GM19328 (cell line): Measurements from ENCODE around the gene GET4.
A peak's percentile ranks its signal among the peaks of the same experiment; 100 is the strongest.

Source experiments
- ATAC-seq: cut with Tn5 transposase; IDR thresholded peaks from one replicate; pipeline ENCODE4 v1.9.1; 2021; ENCODE audit warnings: mild to moderate bottlenecking, moderate library complexity; ENCODE audit not compliant: unreplicated experiment

GET4 gene

DNA sequence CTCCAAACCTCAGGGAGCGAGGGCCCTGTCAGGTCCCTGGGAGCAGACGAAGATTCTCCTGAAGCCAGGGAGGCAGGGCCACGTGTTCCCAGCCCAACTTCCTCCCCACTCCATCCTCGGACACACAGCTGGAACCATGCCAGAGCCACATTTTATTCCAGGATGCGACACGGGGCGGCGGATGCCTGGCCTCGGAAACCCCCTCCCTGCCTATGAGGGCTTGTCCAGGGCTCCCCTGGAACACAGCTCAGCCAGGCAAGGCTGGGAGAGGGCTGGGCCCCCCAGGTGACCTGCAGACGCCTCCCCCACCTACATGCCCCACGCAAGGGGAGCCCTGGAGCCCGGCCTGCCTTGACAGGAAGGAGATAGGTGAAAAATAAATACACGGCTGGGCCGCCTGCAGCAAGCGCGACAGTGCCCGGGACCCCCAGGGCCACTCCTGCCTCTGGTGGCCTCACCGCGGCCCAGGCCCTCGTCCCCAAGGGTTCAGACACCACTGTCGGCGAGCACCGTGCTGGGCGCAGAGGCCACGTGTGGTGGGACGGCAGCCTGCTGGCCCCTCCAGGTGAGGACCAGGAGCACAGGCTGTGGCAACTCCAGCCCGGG, 21.5 kb downstream of the GET4 start:
- ATAC-seq, result no peak

DNA sequence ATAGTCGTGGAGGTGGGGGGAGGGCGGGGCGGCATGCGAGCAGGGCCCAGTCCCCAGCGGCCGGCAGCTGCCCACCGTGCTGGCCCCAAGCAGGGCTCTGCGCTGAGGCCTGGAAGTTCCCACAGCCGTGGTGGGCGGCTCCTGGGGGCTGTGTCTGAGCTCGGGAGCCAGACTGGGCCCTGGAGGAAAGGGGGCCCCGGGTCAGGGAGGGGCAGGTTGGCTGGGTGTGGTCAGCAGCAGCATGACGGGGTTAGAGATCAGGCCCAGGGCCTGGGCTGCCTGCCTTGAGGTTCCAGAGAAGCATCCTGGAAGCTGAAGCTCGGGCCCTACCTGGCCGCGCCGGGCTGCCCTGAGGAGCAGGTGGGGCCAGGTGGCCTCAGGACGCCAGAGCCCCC, 22.1 kb downstream of the GET4 start:
- ATAC-seq, result no peak

DNA sequence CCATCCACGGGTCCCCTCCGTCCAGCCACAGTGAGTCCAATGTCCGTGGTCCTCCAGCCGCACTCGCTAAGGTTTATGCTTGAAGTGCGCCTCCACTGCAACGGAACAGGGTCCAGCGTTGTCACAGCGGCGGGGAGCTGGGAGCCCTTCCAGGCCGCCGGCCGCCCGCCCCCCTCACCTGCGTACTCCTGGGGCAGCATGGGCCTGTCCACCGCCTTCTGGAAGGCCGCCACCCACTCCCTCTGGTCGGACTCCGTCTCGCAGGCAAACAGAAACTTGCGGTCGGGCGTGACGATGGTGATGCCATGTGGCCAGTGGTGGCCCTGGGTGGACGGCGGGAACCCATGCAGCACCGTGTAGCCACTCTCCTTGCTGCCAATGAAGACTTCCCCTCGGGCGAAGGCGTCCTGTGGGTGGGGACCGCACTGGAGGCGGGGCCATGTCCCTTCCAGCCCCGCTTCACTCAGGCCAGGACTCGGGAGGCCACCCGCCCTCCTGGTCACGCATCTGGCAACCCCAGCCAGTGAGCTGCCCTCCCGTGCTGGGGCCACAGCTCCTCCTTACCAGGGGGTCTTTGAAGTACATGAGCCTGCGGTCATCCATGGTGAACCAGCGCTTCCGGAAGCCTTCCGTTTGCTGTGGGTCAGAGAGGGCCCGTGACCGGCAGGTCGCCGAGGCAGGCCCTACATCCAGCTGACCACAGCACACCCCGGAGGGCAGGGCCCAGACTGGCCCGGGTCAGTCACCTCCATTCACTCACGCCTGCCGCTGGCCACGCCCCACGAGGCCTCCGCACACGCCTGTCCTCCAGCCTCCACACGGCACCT, 22.7 kb downstream of the GET4 start:
- no peak for ATAC-seq

DNA sequence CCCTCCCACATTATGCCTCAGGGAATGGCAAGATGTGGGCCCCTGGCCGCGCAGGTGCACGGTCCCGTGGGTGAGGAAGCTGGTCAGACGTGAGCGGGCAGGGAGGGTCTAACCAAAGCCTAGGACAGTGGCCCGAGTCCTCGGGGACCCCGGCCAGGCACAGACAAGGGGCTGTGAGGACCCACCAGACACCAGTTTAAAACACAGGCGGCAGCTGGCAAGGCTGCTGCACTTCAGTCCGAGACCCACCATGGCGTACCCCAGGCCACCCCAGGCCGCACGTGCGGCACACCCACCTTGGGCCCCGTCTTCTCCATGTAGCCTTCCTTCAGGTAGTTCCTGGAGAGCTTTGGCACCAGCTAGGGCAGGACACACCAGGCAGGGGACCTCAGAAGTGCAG, 23.5 kb downstream of the GET4 start:
- ATAC-seq, result no peak

DNA sequence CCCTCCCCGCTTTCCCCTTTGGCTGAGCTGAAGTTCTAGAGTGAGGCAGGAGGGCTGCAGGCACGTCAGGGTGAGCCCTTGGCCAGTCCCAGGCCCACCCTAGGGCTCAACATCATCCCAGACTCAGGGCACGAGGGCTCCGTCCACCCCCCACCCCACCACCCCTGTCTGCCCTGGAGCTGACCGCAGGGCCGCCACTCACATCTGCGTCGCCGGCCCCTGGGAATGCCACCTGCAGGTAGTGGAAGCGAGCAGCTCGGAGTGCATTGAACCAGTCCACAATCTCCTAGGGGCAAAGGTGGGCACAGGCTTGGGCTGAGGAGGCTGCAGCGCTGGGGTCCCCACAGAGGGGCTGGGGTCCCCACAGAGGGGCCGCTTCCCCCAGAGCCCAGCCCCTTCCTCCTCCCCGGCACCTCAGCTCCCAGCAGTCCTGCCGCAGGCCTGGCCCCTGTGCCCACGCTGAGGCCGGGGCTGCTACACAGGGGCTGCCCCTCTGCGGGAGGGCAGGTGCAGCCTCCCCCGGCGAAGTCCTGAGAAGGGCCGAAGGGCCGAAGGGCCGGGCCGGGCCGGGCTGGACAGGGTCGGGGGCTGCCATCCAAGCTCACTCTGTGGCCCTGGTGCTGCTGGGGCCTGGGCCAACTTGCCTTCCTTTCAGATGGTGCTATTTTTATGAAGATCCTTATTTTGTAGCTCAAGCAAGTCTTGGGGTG, 24.1 kb downstream of the GET4 start:
- ATAC-seq, result no peak

DNA sequence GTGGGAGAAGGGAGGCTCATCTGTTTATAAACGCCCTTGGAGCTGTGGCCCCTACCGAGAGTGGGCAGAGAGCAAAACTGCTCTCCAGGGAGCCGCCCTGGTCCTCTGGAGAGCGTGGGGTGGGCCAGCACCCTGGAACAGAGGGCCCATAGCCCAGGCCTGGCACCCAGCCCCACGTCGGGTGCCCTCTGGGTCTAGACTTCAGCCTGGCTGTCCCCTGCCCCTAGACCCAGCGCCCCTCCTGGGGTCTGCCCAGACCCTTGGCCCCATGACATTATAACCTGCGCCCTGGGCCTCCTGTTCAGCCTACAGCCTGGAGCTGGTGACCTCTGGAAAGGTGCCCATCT, 24.7 kb downstream of the GET4 start:
- no peak for ATAC-seq

DNA sequence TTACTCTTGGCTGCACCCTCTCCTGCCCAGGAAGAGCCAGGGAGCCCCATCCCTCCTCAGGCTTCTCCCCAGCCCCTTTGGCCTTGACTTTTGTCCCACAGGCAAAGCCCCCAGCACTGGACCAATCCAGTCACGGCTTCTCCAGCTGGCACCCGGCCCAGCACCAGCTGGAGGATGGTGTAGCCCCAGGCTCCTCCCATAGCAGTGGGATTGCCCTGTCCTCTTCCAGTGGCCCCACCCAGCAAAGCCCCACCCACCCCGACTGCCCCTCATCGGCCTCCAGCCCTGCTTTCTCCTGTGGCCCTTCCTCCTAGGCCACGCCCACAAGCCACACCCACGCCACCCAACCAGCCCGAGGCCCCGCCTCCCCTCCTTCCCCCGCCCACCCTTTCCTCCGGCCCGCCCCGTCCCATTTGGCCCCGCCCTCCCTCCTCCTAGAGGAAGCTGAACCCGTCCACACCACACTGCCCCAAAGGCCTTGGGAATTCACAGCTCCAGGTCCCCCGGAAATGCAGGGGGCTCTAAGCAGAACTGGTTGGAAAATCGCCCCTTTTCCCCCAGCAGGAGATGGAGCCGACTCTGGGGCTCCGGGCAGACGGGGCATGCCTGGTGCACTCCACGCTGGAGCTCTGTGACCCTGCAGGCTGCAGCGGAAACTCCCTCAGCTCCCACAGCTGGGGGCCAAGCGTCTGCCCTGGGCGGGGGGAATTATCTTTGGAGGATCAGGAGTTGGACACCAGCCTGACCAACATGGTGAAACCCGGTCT, 25.2 kb downstream of the GET4 start:
- no peak for ATAC-seq

DNA sequence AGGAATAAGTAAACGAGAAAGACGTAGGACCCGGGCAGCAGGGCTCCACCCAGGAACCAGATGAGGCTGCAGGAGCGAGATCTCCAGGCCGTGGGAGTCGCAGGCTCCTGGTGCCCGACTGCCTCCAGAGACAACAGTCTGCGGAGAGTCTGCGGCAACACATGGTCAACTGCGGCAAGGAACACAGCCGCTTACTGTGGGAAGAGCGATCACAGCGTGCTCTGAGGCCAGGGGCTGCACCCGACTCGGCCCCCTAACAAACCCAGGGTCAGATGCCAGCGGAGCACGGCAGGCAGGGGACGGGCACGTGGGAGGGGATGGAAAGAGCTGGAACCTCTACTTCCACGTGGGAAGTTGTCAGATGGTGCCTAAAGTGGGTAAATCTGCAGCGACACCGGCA, 26.6 kb downstream of the GET4 start:
- no peak for ATAC-seq

DNA sequence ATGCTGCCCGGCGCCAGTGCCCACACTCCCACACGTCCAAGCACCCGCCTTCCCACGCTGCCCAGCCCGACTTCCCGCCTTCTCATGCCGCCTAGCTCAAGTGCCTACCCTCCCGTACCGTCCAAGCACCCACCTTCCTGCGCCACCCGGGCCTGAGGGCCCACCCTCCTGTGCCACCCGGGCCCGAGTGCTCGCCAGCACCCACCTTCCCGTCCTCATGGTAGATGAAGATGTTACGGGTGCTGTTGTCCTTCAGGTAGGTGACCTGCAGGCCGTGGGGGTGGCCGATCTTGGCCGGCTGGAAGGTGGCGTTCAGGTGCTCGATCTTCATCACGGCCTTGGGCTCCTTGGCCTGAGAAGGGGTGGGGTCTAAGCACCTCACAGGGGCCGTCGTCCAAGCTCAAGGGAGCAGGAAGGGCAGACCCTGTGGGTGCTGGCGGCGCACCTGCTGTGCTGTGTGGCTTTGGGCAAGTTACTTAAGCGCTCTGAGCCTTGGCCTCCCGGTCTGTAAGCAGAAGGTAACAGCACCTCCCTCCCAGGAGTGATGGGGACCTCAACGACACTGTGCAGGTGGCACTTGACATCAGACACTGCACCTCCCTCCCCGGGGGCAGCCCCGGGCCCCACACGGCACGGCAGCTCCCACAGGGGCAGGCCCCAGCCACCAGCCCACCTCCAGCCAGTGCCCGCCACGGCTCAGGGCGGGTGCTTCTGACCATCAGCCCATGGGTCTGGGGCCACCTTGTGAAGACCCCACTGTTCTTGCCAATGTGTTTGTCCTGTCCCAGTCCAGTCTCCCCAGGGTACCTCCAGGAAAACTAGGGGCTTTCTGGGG, 27.8 kb downstream of the GET4 start:
- ATAC-seq, result no peak

DNA sequence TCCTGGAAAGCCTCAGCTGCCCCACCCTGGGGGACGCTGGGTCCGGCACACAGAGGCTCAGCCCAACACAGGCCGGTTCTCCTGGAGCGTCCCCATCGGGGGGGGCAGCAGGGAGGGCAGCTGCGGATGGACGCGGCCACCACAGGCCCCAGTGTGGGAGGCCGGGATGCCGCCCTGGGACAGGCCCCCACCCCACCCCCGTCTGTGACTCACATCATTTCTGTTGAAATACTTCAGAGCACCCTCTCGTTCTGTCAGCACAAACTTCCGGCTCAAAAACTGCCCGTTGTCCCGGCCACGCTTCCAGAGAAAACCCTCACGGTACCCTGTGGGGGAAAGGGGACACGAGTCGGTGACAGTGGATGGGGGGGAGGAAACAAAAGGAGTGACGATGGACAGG, 28.5 kb downstream of the GET4 start:
- ATAC-seq, result no peak

DNA sequence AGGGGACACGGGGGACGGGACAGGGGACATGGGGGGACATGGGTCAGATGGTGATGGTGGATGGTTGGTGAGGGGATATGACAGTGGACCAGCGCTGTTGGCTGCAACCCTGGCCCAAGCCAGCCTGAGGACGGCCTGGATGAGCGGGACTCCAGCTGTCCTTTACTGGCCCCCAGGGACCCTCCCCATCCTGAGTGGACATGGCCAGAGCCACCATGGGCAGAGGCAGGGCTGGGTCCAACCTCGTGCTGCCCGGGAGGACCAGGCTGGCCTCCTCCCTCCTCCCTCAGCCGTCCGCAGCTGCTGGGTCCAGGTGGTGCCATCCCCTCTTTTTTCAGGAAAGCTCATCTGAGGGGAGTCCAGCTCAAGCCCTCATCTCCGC, 30.4 kb downstream of the GET4 start:
- ATAC-seq, result no peak

DNA sequence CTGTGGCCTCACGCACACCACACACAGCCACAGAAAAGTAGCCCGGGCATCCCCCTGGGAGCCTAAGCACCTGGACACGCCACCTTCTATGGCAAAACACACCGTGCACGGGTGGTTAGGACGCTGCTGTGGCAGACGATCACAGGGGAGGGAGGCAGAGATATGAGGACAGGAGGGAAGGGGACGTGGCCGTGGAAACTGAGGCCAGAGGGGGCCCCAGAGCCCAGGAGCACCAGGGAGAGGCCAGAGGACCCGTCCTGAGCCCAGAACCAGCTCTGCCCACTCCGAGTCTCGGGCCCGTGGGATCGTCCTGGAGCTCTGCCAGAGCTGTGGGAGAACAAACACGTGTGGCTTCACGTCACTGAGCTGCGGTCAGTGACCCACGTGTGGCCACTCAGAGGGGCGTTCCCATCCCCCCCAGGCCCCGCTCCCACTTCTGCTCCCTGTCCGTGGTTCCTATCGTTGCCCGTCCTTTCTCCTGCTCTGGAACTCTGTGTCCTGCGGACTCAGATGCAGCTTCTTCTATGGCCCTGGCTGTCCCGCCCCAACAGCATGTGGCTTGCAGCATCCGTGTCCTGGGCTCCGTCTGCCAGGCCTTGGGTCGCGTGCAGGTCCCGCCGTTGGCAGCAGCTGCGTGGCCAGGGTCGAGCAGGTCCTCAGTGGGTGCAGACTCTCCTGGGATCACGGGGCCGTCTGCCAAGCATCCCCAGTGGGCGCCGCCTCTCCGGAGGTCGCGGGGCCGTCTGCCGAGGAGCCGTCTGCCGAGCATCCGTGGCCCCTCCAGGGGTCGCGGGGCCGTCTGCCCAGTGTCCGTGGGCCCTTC, 31.0 kb downstream of the GET4 start:
- no peak for ATAC-seq

DNA sequence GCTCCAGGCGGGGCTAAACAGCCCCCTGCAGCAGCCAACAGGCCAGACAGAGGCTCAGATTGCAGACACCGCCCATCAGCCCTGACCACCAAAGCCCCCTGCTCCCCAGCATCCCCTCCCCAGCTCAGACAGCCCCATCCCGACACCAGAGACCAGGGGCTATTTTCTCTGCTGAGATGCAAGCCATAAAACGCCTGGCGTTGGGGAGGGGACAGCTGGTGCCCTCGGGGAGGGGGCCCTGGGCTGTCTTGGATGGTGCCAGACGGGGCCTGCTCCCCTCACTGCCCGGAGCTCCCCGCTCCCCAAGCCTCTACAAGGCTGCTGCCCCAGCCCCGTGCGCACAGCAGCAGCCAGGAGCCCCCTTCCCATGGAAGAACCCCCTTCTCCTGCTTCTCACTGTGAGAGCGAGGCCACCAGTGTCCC, 31.8 kb downstream of the GET4 start:
- ATAC-seq, result no peak

DNA sequence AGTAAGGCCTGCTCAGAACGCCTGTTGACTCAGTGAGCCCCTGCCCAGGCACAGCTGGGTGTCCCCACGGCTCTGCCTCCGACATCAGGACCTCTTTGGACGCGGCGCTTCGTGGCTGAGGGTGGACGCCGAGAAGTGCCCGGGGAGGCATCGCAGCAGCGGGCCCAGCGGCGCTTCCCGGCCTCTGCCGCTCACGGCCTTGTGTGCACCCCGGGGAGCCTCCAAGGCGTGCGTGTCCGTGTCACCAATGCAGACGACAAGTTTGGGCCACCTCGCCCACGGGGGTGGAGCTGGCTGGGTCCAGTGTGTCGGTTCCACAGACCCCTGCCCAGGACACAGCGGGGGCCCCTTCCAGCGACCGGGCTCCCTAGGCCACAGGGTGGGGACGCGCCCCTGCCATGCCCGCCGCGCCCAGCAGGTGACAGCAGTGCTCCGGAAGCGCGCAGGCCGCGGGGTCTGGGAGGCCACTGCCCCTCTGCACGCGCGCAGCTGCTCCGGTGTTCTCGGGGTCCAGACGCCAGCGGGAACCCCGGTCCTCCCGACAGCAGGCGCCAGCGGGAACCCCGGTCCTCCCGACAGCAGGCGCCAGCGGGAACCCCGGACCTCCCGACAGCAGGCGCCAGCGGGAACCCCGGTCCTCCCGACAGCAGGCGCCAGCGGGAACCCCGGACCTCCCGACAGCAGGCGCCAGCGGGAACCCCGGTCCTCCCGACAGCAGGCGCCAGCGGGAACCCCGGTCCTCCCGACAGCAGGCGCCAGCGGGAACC, 32.4 kb downstream of the GET4 start:
- peak; percentile 72 for ATAC-seq

DNA sequence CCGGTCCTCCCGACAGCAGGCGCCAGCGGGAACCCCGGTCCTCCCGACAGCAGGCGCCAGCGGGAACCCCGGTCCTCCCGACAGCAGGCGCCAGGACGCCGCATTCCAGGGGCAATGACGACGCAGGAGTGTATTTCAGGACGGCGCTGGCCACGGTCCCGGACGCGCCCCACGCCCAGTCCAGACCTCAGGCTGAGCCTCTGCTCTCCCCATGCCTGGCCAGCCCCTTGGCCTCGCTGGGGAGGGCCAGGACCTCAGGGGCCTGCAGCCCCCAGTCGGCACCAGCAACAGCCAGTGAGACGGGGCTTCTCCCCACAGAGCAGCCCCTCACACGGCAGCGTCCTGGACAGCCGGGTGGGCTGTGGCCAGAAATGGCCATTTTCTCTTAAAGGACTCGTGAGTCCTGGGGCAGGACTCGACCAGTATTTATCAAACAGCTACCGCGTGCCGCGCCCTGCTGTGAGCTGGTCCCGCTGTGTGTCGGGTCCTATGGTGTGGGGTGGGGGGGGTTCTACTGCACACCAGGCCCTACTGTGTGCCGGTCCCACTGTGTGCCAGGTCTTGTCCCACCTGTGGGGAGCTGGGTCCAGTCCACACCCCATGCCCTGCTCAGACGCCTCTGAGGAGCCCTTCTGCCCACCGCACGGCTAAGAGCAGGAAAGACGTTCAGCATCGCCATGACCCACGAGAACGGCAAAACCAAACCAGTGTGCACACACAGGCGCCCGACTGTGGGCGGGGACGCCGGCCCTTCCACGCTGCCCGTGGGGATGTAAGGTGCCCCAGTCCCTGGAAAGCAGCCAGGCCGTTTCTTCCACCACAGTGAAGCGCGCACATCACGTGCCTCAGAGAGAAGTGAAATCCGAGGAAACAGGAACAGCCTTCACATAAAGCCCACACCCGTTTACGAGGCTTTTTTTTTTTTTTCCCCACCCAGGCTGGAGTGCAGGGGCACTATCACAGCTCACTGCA, 33.3 kb downstream of the GET4 start:
- ATAC-seq, result no peak

DNA sequence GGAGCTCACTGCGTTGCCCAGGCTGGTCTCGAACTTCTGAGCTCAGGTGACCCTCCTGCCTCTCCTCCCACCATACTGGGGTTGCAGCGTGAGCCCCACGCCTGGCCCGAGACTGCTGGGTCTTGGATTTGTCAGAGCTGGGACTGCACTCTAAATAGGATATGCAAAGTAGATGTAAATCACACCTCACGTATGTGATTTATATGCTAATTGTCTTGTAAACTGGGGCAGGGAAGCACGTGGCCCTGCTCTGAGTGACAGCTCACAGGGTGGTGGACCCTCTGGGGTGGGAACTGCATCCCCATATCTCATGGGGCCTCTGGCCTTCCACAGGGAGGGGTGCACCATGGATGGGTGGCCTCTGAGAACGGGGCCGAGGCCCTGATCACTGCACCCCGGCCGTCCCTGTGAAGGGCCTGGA, 34.1 kb downstream of the GET4 start:
- no peak for ATAC-seq

DNA sequence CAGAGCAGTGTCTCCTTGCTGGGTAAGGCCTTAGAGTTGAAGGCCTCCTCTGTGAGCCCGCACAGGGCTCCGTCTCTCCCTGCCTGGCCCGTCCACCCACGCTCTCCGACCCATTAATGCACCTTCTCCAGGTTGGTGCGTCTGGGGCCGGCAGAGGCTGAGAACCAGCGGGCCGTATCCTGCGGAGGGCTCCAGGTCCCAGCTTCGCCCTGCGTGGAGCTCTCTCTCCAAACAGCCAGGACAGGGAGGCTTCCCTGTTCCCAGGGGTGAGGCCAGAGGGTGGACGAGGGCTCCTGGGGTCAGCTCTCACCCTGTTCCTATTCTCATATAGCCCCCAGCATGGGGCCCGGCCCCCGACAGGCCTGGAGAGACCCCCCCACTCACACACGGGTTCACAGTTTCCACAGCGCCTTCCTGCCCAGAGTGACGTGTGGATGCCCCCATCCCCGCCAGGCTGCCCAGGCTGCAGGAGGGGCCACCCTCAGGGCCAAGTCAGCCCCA, 34.6 kb downstream of the GET4 start:
- ATAC-seq, result no peak
